Muscle of arm (tissue), 14 donors: ENCODE data around the gene LECT2. TPM values are rescaled to one million over a fixed set of nuclear protein-coding genes. Genes with fewer than 3 reads are reported as not detected.

Experiments
- DNase-seq: peaks from one replicate; pipeline ENCODE4 v3.0.0-alpha.2; 2013
- long read RNA-seq, 11 donors: transcript quantifications; one replicate each; lab custom pipeline, GENCODE V29; 2026
- polyA plus RNA-seq, 12 donors: library from polyadenylated mRNA; unstranded; fragments of 120-200 nt; gene quantifications; one replicate each; pipeline ENCODE4 v1.2.1, GENCODE V29; 2013; ENCODE audit not compliant: insufficient read length in 12 of 12

LECT2 gene
- under 1 TPM in 3 of 12 donors, not detected in 9; 0.19 to 0.88 (median 0.19) TPM for polyA plus RNA-seq
- long read RNA-seq, donor 1: 0 reads
- long read RNA-seq, donor 2: 0 reads
- long read RNA-seq, donor 3: 0 reads
- long read RNA-seq, donor 4: 0 reads
- long read RNA-seq, donor 5: 0 reads
- long read RNA-seq, donor 6: 0 reads
- long read RNA-seq, donor 7: 0 reads
- long read RNA-seq, donor 8: 0 reads
- long read RNA-seq, donor 9: 0 reads
- long read RNA-seq, donor 10: 0 reads
- long read RNA-seq, donor 11: 0 reads

DNA sequence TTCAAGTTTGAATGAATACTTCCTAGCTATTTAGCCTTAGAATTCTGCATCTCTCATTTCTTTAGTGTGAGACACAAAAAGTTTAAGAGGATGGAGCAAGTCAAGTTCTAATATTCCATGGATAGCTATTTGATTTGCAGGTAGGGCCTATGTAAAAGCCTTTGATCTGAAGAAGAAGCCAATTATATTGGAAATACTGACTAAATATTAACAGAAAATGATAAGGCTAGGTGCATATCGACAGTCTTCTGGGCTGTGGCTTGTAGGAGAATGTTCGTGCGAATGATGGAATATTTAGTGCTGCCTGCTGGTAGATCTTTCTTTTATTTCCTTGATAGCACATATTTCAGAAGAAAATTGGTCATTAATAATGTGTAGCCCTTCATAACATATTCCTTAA, at the start of gene LECT2:
Gene LECT2, minus strand, starts transcription at position 85 of the 400 bp plus-strand sequence. CDS start 150 bp downstream, outside the sequence.
- DNase-seq: no peak

DNA sequence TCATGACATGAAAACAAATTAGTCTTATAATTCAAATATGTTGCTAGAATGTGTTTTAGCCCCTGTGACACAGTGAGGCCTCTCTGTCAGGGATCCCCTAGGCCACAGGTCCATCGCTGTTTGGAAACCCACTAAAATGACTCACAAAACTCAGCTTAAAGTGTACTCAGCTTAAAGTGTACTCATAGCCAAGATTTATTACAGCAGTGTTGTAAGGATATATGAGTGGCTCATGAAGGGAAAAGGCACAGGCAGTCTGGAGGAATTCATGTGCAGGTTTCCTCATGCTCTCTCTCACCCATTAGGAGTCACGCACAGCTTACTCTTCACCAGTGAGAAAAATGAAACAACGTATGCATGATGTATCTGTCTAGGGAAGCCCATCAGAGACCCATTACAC, 49.7 kb upstream of the LECT2 start:
- DNase-seq: no peak

DNA sequence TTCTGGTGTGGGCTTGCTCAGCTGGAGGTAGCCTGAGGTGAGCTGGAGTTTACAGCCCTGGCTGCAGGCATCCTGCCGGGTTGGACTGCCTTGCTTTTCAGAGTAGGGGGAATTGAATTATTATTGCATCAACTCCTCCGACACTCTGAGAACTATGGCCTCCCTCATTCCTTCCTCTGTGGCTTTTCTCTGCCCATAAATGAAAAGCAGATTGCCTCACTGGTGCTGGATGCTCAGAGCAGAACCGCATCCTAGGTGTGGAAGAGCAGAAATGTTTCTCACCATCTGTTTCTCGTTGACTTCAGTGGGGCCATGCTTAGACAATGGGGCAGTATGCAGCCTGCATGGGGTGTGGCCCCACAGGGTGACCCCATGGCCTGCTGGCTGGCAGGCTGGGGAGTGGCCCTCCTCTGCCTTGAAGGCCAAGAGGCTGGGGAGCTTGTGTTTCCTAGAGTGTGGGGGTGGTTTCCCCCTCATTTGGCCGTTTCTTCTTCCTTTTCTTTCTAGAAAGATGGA, 46.7 kb upstream of the LECT2 start:
- peak; percentile 76 for DNase-seq

DNA sequence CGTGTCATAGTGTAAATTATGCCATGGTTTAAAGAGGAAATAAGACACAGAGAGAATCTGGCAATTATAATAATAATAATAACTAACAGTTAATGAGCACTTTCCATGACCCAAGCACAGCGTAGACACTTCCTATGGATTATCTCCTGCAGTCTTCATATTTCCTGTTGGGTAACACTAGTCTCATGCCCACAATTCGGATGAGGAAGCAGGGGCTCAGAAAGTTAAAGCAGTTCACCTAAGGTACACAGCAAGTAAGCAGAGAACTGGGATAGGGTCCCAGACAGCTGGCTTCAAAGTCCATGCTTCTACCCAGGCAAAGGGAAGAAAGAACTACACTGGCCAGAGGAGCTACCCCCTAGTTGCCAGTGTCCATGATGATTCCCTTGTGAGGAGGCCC, 46.1 kb upstream of the LECT2 start:
- no peak for DNase-seq

DNA sequence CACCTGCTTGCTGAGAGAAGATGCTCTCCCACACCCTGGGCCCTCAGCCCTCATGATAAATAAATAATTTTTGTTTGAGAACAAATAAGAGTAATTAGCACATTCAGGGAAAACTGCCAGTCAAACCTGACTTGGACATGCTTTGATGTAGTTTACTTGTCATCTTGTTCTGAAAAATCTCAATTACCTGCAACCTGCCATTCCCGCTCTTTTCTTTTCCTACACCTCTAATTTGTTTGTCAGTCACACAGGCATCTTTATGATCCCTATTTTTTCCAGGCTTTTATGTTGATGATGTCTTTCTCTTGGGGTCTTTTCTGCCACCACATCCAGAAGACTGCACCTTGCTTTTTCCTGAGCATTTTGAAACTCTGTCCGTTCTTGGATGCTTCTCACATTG, 45.4 kb upstream of the LECT2 start:
- DNase-seq: no peak

DNA sequence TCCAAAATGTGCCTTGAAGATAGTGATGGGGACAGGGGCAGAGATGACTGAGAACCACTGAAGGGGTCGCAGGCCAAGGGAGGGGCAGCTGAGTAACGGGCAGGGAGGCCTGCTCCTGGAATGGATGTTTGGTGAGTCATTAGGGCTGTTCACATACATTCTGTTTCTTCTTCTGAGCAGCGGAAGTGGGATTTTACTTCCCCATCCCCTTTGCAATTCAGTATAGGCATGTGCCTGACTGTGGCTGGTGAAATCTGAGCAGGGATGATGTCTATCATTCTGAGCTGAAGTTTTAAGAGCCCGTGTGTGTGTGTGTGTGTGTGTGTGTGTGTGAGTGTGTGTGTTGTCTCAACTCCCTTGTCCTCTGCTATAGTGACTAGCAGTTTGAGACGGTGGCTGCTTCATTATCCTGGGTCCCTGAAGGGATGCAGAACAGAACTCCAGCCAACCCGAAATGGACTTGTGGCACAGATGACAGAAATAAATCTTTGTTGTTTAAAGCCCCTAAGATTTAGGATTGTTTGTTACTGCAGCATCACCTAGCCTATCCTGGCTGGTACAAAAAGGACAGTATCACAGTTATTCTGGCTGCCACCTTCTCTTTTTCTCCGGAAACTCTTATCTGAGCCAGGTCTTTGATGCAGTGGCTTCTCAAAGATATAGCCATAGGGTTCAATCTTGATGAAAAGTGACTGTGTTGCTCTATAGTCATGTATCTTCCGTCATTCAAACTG, 44.8 kb upstream of the LECT2 start:
- no peak for DNase-seq

DNA sequence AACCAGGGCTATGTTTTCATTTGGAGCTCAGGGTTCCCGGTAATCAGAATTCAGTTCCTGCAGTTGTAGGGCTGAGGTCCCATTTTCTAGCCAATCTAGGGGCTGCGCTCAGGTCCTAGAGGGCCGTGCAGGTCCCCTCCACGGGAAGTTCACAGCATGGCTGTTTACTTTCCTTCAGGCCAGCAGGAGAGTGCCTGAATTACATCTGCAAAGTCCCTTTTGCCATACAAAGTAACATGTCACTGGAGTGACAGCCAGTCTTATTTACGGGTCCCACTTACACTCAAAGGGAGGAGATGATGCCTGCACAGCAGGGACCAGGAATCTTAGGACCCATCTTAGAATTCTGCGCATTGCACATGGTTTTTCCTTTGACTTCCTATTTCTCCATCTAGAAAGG, 44.1 kb upstream of the LECT2 start:
- DNase-seq: no peak

DNA sequence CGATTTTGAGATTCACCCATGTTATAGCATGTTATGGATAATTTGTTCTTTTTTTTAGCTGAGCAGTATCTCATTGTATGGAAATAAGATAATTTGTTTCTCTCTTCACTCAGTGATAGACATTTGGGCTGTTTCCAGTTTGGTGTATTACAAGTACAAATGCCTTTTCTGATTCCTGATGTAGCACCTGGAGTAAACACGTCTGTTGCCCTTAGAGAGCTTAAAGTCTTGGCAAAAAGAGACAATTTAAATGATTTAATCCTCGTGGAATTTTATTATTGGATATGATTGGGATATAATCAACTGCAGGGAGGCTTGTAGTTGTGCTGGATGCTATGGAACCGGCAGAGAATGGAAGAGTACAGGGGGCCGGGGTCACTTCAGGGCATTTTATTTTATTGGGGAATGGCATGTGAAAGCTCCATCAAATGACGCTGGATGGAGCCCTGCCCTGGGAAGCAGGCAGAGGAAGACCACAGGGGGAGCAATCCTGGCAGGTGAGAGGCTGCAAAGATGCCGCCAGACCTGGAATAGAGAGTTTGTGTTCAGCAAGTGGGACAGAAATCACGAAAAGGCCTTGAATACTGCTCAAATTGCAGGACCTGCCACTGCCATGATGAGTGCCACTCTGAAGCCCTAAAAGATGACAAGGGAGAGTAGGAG, 43.0 kb upstream of the LECT2 start:
- no peak for DNase-seq

DNA sequence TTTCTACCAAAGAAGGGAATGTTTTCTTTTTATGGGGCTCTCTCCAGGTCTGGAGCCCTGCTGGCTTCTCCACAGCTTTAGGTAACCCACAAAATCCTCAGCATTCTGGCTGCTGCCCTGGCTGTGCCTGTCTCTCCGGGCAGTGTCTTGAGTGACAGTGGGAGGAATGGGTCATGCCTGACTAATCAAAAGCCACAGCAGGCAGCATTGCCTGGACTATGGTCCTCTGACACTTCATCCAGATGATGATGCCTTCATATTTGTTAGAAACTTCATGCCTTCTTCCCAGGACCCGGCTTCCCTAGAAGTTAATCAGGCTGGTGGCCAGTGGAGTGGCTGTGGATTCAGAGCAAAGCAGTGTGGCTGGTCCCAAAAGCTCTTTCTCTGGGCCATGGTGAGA, 41.8 kb upstream of the LECT2 start:
- no peak for DNase-seq

DNA sequence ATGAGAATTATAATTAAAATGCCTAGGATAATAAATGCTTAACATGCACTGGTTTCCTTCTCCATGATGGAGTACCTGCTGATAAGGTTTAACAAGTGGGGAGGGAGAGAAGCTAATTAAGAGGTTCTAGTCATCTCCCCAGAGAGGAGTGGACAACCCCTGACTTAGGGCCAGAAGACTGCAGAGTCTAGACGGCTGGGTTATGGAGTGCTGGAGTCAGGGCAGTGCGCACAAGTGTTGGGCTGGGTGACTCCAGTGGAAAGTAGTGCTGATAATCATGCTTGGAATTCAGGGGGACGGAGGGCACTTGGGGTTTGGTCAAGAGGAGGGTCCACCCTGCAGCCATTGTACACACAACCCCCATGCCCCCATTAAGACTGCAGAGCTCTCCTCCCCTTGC, 41.2 kb upstream of the LECT2 start:
- DNase-seq: no peak

DNA sequence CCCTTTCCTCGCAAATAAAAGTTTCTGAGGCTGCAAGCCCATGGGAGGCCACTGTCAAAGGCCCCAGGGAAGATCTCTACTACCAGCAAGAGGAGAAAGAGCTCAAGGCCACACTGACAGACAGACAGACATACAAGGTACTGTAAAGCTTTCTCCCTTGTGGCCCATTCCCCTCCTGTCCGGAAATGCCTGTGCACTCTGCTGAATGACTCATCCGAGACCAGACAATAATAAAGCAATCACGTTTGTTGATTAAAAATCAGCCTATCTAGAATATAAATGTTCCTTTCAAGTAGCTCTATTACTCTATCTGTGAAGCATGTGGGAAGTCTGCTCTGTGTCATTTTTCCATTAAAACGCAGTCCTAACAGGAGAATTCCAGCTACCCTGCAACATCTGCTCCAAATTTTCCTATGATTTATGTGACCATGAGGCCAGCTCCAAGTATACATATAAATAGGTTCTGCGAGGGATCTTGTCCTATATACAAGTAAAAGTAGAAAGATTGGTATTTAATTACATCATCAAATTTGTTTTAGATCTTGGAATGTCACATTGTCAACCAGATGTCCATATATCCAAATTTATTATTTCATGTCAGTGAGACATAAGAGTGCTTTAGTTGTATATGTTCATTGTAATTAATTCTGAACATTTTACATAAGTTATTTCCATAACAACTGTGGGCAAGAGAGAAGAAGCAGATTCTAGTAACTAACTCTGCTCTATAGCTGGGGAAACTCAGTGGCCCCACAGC, 39.3 kb upstream of the LECT2 start:
- peak; percentile 81 for DNase-seq

DNA sequence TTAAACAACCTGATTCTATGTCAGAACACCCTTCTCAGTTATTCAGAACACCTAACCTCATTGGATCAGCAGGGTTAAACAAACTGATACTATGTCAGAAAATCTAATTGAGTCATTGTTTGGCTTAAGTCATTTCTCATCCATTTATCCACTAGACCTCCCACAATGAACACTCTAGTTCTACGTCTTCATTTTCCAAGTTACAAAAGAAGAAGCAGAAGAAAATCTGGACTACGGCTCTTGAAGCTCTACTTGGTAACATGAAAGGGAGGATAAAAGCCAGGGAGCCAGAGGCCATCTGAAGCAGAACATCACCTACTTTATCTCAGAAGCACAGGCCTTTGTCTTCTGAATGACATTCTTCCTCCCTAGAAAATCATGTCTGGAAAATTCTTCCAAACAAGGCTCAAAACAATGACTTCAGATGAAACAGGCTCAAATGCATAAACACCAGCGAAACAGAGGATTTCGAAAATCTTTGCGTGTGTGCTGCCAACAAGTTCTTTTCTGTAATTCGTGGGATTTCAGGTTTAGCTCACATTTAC, 38.6 kb upstream of the LECT2 start:
- DNase-seq: no peak

DNA sequence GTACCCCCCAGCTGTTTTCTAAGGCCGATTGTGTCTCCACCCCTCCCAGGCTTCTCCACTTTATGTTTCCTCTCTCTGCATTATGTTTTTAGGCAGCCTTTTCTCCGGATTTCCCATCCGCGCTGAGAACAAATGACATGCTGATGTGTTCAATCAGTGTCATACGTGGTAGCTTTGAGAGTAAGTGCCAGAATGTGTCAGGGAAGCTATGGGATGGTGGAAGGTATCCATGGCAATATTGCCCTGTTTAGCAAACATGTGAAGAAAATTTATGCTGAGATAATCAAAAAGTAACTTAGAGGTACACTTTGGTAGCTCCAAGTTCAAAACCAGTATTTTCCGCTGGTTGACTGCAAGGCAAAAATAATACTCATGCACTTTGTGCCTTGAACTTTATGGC, 36.6 kb upstream of the LECT2 start:
- no peak for DNase-seq

DNA sequence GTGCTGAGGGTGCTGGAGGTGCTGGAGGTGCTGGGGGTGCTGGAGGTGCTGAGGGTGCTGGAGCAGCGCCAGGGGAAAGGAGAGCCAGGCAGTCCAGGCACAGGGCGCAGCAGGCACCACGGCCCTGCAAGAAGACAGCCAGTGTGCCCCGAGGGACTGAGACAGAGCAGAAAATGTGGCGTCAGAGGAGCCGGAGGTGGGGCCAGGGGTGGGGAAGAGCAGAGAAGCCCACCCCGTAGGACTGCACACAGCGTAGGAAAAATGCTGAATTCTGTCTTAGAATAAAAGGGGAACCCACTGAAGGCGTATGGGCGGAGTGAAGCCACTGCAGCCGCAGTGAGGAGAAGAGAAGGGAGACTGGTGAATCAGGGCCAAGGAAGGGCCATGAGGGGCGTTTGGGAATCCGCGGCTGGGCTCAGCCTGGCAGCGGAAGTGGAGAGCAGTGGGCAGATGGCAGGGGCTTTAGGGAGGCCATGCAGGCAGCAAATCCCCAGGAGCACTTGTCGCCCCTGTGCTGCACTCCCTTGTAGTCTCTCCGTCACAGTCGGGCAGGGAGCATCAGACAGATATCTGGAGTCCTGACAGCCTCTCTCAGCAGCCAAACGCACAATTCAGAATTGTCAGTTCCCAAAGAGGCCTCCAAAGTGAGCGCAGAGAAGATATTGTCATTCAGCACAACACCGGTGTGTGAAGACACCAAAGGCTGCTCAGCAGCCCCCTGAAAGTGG, 35.9 kb upstream of the LECT2 start:
- no peak for DNase-seq

DNA sequence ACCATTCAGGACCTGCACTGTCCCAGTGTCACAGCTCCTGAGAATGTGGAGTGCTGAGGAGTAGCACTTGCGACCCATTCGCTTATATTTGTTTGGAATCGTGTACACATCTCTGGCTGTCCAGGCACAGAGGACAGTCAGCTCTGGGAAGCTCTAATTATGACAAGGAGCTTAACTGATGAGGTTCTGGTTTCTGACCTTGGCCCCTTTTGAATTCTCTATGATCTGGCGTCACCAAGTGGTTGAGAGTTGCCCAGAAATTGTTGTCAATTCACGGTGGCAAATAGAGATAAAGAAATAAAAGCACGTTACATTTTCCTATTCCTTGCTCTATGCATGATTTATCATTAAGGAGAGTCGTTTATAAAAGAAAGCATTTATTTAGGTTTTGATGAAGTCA, 34.9 kb upstream of the LECT2 start:
- no peak for DNase-seq

DNA sequence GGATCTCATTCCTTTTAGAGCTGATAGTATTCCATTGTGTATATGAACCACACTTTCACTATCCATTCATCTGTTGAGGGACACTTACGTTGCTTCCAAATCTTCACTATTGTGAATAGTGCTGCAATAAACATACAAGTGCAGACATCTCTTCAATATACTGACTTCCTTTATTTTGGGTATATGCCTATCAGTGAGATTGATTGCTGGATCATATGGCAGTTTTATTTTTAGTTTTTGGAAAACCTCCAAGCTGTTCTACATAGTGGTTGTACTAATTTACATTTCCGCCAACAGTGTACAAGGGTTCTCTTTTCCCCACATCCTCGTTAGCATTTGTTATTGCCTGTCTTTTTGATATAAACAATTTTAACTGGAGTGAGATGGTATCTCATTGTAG, 33.8 kb upstream of the LECT2 start:
- no peak for DNase-seq

DNA sequence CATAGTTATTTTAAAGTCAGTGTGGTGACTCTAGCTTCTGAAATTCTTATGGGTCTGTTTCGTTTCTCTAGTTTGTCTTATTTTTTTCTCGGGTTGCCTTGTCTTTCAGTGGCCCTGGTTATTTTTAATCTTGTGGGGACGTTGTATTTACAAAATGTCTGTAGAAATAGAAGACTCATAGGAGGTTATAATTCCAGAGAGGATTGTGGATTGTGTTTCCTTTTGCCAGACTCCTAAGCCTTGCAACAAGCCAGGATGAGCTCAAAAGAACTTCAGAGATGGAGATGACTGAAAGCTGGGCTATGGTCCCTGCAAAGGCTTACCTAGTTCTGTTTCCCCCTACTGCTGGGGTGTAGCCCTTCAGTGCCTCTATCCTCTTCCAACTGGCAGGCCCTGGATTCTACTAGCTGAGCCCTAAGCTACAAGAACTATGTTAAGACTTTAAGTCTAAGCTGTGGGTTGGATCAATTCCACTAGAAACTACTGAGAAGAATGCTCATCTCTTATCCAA, 32.2 kb upstream of the LECT2 start:
- DNase-seq: no peak

DNA sequence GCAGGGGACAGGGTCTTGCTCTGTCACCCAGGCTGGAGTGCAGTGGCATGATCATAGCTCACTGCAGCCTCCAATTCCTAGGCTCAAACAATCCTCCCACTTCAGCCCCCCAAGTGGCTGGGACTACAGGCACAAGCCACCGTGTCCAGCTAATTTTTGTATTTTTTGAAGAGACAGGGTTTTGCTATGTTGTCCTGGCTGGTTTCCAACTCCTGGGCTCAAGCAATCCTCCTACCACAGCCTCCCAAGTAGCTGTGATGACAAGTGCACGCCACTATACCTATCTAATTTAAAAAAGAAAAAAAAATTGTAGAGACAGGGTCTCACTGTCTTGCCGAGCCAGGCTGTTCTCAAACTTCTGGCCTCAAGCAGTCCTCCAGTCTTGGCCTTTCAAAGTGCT, 31.6 kb upstream of the LECT2 start:
- no peak for DNase-seq

DNA sequence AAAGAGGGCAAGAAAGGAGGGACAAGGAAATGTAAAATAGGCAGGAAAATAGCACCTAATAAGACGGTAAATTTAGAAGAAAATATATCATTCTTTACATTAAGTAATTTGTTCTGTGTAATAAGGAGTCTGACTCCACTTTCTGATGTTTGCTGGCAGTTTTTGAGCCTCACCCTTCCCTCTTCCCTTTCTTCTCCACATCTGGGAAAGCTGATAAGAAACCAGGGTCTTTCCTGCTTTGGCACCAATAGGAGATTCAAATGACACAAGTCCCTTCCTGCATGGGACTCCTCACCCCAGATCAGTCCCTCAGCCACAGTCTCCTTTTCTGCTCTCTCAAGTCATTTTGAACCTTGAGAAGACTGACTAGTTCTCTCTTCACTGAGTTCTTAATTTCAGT, 31.2 kb upstream of the LECT2 start:
- no peak for DNase-seq

DNA sequence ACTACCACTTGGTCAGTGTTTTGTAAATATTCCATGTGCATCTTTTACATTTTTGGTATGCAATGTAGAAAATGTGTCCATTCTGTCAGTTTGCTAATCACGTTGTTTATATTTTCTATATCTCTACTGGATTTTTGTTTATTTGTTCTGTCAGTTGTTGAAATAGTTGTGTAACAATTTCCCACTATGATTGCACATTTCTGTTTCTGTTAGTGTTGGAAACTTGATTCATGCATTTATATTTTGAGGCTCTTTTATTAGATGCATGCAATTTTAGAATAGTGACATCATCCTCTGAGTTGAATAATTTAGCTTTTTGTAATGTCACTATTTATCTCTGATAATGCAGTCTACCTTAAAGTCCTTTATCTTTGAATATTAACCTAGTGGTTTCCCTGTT, 25.8 kb upstream of the LECT2 start:
- DNase-seq: no peak

DNA sequence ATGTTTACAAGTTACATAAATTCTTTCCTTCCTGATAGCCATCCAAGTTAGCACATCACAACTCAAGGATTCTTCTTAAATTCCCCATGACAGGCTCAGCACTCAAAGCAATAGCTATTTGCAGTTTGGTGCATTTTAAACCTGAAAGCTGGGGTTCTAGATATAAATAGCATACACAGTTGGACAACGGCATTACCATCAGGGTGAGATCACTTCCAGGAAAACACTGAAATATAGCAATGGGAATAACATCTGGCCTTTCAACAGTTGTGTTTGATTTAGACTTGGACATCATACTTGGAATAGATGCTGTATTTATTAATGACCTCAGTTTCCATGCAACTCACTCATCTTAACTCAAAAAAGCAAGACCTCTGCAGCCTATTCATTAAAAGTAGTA, 24.7 kb upstream of the LECT2 start:
- DNase-seq: peak; percentile 94
